GM23338 (cell line): ENCODE data around the gene DAPL1.

Experiments
- EZH2phosphoT487 ChIP-seq: fragments of 200-600 bp; sonication (generic); IDR thresholded peaks from one replicate; pipeline ENCODE4 v1.8.1; 2018; ENCODE audit warnings: antibody characterized with exemption; ENCODE audit not compliant: unreplicated experiment
- POLR2AphosphoS5 ChIP-seq: IDR thresholded peaks from 2 replicates; pipeline ENCODE4 v1.6.1; 2016; ENCODE audit warnings: antibody characterized with exemption, low read depth
- TF ChIP-seq, protein P1 (sequence below), 2 experiments: fragments of 200-600 bp in 1 of 2; sonication (generic) in 1 of 2; conservative IDR thresholded peaks; 2 replicates each; pipeline versions ENCODE4 v1.5.1 to v1.6.1; 2016 to 2017; ENCODE audit warnings: antibody characterized with exemption in 2 of 2, low read depth in 2 of 2, mild to moderate bottlenecking in 2 of 2, moderate library complexity in 1 of 2
- TF ChIP-seq, protein P2 (sequence below): IDR thresholded peaks from one replicate; pipeline ENCODE4 v1.6.1; 2018; ENCODE audit warnings: antibody characterized with exemption; ENCODE audit not compliant: unreplicated experiment

DNA sequence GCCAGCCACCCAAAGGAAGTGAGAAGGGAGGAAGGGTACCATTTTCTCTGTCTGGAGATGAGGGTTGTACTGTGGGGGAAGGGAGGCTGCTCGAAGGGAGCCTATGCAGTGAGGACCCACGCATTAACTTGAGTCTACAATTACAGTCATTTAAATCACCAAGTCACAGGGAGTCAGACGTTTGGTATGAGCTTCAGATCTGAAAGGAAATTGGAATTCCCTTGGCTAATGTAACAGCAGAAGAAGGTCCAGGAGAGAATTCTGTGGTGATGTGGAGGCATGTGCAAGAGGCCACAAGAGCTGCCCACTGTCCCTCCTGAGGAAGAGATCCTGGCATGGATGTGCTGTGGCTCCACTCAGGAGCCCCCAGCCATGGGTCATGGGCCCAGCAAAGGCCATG is 22.5 kb downstream of the DAPL1 start:
- TF ChIP-seq, protein P1, sequence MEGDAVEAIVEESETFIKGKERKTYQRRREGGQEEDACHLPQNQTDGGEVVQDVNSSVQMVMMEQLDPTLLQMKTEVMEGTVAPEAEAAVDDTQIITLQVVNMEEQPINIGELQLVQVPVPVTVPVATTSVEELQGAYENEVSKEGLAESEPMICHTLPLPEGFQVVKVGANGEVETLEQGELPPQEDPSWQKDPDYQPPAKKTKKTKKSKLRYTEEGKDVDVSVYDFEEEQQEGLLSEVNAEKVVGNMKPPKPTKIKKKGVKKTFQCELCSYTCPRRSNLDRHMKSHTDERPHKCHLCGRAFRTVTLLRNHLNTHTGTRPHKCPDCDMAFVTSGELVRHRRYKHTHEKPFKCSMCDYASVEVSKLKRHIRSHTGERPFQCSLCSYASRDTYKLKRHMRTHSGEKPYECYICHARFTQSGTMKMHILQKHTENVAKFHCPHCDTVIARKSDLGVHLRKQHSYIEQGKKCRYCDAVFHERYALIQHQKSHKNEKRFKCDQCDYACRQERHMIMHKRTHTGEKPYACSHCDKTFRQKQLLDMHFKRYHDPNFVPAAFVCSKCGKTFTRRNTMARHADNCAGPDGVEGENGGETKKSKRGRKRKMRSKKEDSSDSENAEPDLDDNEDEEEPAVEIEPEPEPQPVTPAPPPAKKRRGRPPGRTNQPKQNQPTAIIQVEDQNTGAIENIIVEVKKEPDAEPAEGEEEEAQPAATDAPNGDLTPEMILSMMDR (conservative IDR thresholded peaks at IDR 0.05; ENCODE audit: low read depth in 2 of 2), result no peak
- no peak for TF ChIP-seq EZH2phosphoT487
- TF ChIP-seq, protein P2, sequence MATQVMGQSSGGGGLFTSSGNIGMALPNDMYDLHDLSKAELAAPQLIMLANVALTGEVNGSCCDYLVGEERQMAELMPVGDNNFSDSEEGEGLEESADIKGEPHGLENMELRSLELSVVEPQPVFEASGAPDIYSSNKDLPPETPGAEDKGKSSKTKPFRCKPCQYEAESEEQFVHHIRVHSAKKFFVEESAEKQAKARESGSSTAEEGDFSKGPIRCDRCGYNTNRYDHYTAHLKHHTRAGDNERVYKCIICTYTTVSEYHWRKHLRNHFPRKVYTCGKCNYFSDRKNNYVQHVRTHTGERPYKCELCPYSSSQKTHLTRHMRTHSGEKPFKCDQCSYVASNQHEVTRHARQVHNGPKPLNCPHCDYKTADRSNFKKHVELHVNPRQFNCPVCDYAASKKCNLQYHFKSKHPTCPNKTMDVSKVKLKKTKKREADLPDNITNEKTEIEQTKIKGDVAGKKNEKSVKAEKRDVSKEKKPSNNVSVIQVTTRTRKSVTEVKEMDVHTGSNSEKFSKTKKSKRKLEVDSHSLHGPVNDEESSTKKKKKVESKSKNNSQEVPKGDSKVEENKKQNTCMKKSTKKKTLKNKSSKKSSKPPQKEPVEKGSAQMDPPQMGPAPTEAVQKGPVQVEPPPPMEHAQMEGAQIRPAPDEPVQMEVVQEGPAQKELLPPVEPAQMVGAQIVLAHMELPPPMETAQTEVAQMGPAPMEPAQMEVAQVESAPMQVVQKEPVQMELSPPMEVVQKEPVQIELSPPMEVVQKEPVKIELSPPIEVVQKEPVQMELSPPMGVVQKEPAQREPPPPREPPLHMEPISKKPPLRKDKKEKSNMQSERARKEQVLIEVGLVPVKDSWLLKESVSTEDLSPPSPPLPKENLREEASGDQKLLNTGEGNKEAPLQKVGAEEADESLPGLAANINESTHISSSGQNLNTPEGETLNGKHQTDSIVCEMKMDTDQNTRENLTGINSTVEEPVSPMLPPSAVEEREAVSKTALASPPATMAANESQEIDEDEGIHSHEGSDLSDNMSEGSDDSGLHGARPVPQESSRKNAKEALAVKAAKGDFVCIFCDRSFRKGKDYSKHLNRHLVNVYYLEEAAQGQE, result no peak
- TF ChIP-seq POLR2AphosphoS5, result no peak
